HG03196 (cell line): ENCODE data around the gene ARHGEF7.

Source experiments
- ATAC-seq: cut with Tn5 transposase; IDR thresholded peaks from one replicate; pipeline ENCODE4 v1.9.1; 2021; ENCODE audit not compliant: unreplicated experiment

The ARHGEF7 gene

GRCh38 chr13:111292710-111293485 is 177.8 kb downstream of the ARHGEF7 start:
- no peak for ATAC-seq

- no peak for ATAC-seq
Measured at GRCh38 chr13:111295886-111296285, 180.8 kb downstream of the ARHGEF7 start.

- no peak for ATAC-seq
Measured at GRCh38 chr13:111296417-111296816, 181.3 kb downstream of the ARHGEF7 start.

GRCh38 chr13:111298214-111298975 is 183.3 kb downstream of the ARHGEF7 start:
- no peak for ATAC-seq

GRCh38 chr13:111302045-111302726 is 187.1 kb downstream of the ARHGEF7 start:
- ATAC-seq = no peak

- no peak for ATAC-seq
Measured at GRCh38 chr13:111303559-111303958, 188.4 kb downstream of the ARHGEF7 start.

GRCh38 chr13:111304041-111304544 is 189.0 kb downstream of the ARHGEF7 start:
- peak; percentile 87 for ATAC-seq

- no peak for ATAC-seq
Measured at GRCh38 chr13:111304603-111305289, 189.6 kb downstream of the ARHGEF7 start.

- ATAC-seq = no peak
Measured at GRCh38 chr13:111312944-111313590, 198.0 kb downstream of the ARHGEF7 start.

GRCh38 chr13:111313911-111314425 is 198.9 kb downstream of the ARHGEF7 start:
- ATAC-seq = no peak

GRCh38 chr13:111314852-111315251 is 199.7 kb downstream of the ARHGEF7 start:
- ATAC-seq = no peak

- ATAC-seq = no peak
Measured at GRCh38 chr13:111315347-111315995, 200.4 kb downstream of the ARHGEF7 start.

GRCh38 chr13:111316161-111316730 is 201.1 kb downstream of the ARHGEF7 start:
- ATAC-seq = no peak

- ATAC-seq = no peak
Measured at GRCh38 chr13:111317042-111317550, 202.0 kb downstream of the ARHGEF7 start.

- ATAC-seq = no peak
Measured at GRCh38 chr13:111317571-111318345, 202.6 kb downstream of the ARHGEF7 start.

GRCh38 chr13:111318386-111318785 is 203.3 kb downstream of the ARHGEF7 start:
- ATAC-seq = no peak

GRCh38 chr13:111319521-111319920 is 204.4 kb downstream of the ARHGEF7 start:
- no peak for ATAC-seq
